ENCODE measurements around the gene NPAS2. TPM values are rescaled to one million over a fixed set of nuclear protein-coding genes. Genes with fewer than 3 reads are reported as not detected.

The NPAS2 gene
- total RNA-seq, 1 experiment from 2014 or later = 20.4 TPM

GRCh38 chr2:100955226-100955625, 135.3 kb downstream of the NPAS2 start:
- ChIA-PET CTCF (no interaction called here), POLR2A (interaction anchor here (0.9 kb wide), 1 partner anchor 35 kb away, joined by 3 read pairs; no protein-coding TSS in a partner anchor), RAD21 (ENCODE audit: low non-redundant PET in 1 of 2, low total read pairs in 2 of 2, uncharacterized antibody in 2 of 2, unreplicated experiment in 2 of 2) (no interaction called here)
- Histone ChIP-seq H3K9me3 (ENCODE audit: control insufficient read depth in 1 of 2, insufficient read depth in 1 of 2, low read depth in 1 of 2, low read length in 2 of 2) (no peaks in the 10 kb centered on the region), H3K36me3 (ENCODE audit: control insufficient read depth in 1 of 2, insufficient read depth in 2 of 2, low read length in 2 of 2) (no peaks in the 10 kb centered on the region), H3K4me2 (ENCODE audit: low read length) (no peak overlapping the region), H3K4me1 (ENCODE audit: control insufficient read depth in 1 of 2, insufficient read depth in 2 of 2, low read length in 2 of 2) (no peaks in the 10 kb centered on the region), H3K27me3 (ENCODE audit: insufficient read depth, low read length) (no peaks in the 10 kb centered on the region), H2AFZ (ENCODE audit: low read depth, low read length, poor library complexity, severe bottlenecking) (no peak overlapping the region), H3K9me2 (ENCODE audit: insufficient read depth) (no peaks in the 10 kb centered on the region), H3K9ac (ENCODE audit: low read length) (no peak overlapping the region), H3K27ac (ENCODE audit: low read depth, low read length) (no peak overlapping the region), H3K4me3 (replicated peaks in 1 of 2; ENCODE audit: low read depth in 1 of 2, low read length in 2 of 2) (no peak overlapping the region), H3K79me2 (ENCODE audit: insufficient read depth, low read length) (no peaks in the 10 kb centered on the region), H4K20me1 (ENCODE audit: insufficient read depth) (no peaks in the 10 kb centered on the region)
- TF ChIP-seq CEBPB (IDR thresholded peaks at IDR 0.05; ENCODE audit: low read depth) (no peak), TCF7L2 (IDR thresholded peaks at IDR 0.05; ENCODE audit: borderline replicate concordance, extremely low read depth, insufficient read depth, insufficient read length) (no peak), FOSL1 (IDR thresholded peaks at IDR 0.05; ENCODE audit: low read depth) (no peak), EZH2 (IDR thresholded peaks at IDR 0.05) (no peak), ATF3 (IDR thresholded peaks at IDR 0.05) (no peak), EGR1 (IDR thresholded peaks at IDR 0.05; ENCODE audit: low read depth) (no peak), RAD21 (IDR thresholded peaks at IDR 0.05; ENCODE audit: low read depth) (no peak)
- BruUV-seq (replicated peaks) = no TSS peak
- ATAC-seq (no peak), DNase-seq (ENCODE audit: low read depth, low spot score) (no peak)
- intact Hi-C loops (cut with micrococcal nuclease) = no loop called here

- Histone ChIP-seq H3K79me2 (ENCODE audit: insufficient read depth, low read length) (no peaks in the 10 kb centered on the region), H3K4me1 (ENCODE audit: control insufficient read depth in 1 of 2, insufficient read depth in 2 of 2, low read length in 2 of 2) (no peaks in the 10 kb centered on the region), H3K4me2 (ENCODE audit: low read length) (no peak overlapping the region), H3K27me3 (ENCODE audit: insufficient read depth, low read length) (no peaks in the 10 kb centered on the region), H2AFZ (ENCODE audit: low read depth, low read length, poor library complexity, severe bottlenecking) (no peak overlapping the region), H3K4me3 (replicated peaks in 1 of 2; ENCODE audit: low read depth in 1 of 2, low read length in 2 of 2) (no peak overlapping the region), H3K36me3 (ENCODE audit: control insufficient read depth in 1 of 2, insufficient read depth in 2 of 2, low read length in 2 of 2) (no peaks in the 10 kb centered on the region), H3K9ac (ENCODE audit: low read length) (no peak overlapping the region), H3K9me2 (ENCODE audit: insufficient read depth) (no peaks in the 10 kb centered on the region), H4K20me1 (ENCODE audit: insufficient read depth) (no peaks in the 10 kb centered on the region), H3K27ac (ENCODE audit: low read depth, low read length) (no peak overlapping the region), H3K9me3 (ENCODE audit: control insufficient read depth in 1 of 2, insufficient read depth in 1 of 2, low read depth in 1 of 2, low read length in 2 of 2) (no peaks in the 10 kb centered on the region)
- ChIA-PET CTCF (no interaction called here), RAD21 (ENCODE audit: low non-redundant PET in 1 of 2, low total read pairs in 2 of 2, uncharacterized antibody in 2 of 2, unreplicated experiment in 2 of 2) (no interaction called here), POLR2A (no interaction called here)
- ATAC-seq = no peak
- intact Hi-C loops (cut with micrococcal nuclease) = no loop called here
- DNase-seq (ENCODE audit: low read depth, low spot score) = no peak
- no TSS peak for BruUV-seq (replicated peaks)
- no peak for TF ChIP-seq EZH2 (IDR thresholded peaks at IDR 0.05)
- no peak for TF ChIP-seq JUND (IDR thresholded peaks at IDR 0.05)
- TF ChIP-seq TCF7L2 (IDR thresholded peaks at IDR 0.05; ENCODE audit: borderline replicate concordance, extremely low read depth, insufficient read depth, insufficient read length) = no peak
- TF ChIP-seq EGR1 (IDR thresholded peaks at IDR 0.05; ENCODE audit: low read depth) = no peak
- TF ChIP-seq POLR2AphosphoS5 (IDR thresholded peaks at IDR 0.05; ENCODE audit: low read depth, low read length) = no peak
- TF ChIP-seq ZNF274 (IDR thresholded peaks at IDR 0.05; ENCODE audit: low read depth, low read length) = no peak
- TF ChIP-seq SIN3A (IDR thresholded peaks at IDR 0.05; ENCODE audit: low read depth) = no peak
- TF ChIP-seq SP1 (IDR thresholded peaks at IDR 0.05; ENCODE audit: low read depth) = no peak
- TF ChIP-seq POLR2A (IDR thresholded peaks at IDR 0.05; ENCODE audit: borderline replicate concordance, extremely low read depth, insufficient read depth, insufficient read length) = no peak
- TF ChIP-seq CBX3 (IDR thresholded peaks at IDR 0.05; ENCODE audit: low read depth) = no peak
- no peak for TF ChIP-seq MAX (IDR thresholded peaks at IDR 0.05)
- no peak for TF ChIP-seq RAD21 (IDR thresholded peaks at IDR 0.05; ENCODE audit: low read depth)
- TF ChIP-seq YY1 (IDR thresholded peaks at IDR 0.05; ENCODE audit: extremely low read depth, insufficient replicate concordance, low read depth, low read length) = no peak
- TF ChIP-seq ELF1 (IDR thresholded peaks at IDR 0.05; ENCODE audit: borderline replicate concordance, low read depth) = no peak
- no peak for TF ChIP-seq ZBTB33 (IDR thresholded peaks at IDR 0.05; ENCODE audit: extremely low read depth, insufficient replicate concordance, low read length)
- no peak for TF ChIP-seq EZH2phosphoT487 (IDR thresholded peaks at IDR 0.05; ENCODE audit: borderline replicate concordance)
Observed at GRCh38 chr2:100956081-100956480, 136.1 kb downstream of the NPAS2 start.

Data from HCT116 (cell line).